ENCODE results near the gene PTRH1. TPM values are rescaled to one million over a fixed set of nuclear protein-coding genes. Genes with fewer than 3 reads are reported as not detected.

Gene PTRH1
- total RNA-seq, 3 donors from 2014 or later, result 19.0 to 26.2 (median 23.3) TPM

DNA sequence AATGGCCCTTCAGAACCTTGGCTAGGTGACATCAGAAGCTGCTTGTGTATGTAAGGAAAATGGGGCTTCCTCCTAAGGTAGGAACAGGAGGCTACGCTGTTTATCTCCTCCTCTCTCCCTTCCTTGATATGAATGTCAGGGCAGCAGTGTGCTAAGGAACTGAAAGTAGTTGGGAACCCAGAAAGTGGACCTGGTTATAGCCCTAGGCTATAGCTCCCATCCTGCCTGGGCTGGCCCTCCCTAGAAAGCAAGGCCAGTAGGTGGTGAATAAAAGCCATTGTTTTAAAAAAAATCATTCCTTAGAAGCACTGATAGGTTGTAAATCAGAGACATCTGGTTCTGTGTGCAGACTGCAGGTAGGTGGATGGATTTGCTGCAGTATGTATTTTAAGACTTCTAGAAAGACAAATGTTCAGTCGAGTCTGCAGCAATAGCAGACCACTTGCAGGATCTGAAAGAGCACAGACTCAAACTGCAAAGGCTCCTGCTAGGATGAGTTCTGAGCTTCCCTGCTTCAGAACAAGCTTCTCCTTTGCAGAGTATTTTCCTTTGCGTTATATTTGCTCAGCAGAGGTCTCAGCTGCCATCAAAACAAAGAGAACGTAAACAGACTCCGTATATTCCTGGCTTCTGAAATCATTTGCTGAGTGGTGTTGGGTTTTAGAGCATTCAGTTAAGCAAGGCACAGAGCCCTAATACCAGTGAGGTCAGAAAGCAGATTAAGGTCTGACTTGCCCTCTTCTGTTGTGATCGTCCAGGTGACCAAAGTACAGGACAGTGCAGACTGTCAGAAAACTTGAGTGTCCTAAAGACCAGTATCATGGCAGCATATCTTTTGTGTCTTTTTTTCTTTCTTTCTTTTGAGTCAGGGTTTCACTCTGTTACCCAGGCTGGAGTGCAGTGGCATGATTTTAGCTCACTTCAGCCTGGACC, 28.7 kb downstream of the PTRH1 start:
- intact Hi-C loops (cut with DNase I; ENCODE audit: low total_unique reads), result loop anchor here (1.0 kb wide), 1 partner anchor 31 kb away; no protein-coding TSS in a partner anchor
- no peaks in the 10 kb centered on the region for H3K27me3 ChIP-seq
- peak overlapping the region in 1 of 2 donors; percentile 4 for H3K27ac ChIP-seq
- no peak for TF ChIP-seq POLR2A (IDR thresholded peaks at IDR 0.05)
- no peak for TF ChIP-seq CTCF (IDR thresholded peaks at IDR 0.05)
- no peak for TF ChIP-seq POLR2AphosphoS5 (IDR thresholded peaks at IDR 0.05)
- no peaks in the 10 kb centered on the region for H3K36me3 ChIP-seq
- no peaks in the 10 kb centered on the region for H3K9me3 ChIP-seq
- no peak overlapping the region for H3K4me3 ChIP-seq
- H3K4me1 ChIP-seq, result peaks cover 0 to 4% of the 10 kb centered on the region in 2 donors
- no peak for DNase-seq (ENCODE audit: low spot score in 2 of 2)

GRCh38 chr9:127684576-127684975, 30.9 kb downstream of the PTRH1 start:
- Histone ChIP-seq H3K27me3 (no peaks in the 10 kb centered on the region), H3K9me3 (no peaks in the 10 kb centered on the region), H3K4me3 (no peak overlapping the region), H3K4me1 (peaks cover 0 to 4% of the 10 kb centered on the region in 2 donors), H3K27ac (no peak overlapping the region), H3K36me3 (no peaks in the 10 kb centered on the region)
- intact Hi-C loops (cut with DNase I; ENCODE audit: low total_unique reads), result no loop called here
- TF ChIP-seq POLR2AphosphoS5 (IDR thresholded peaks at IDR 0.05) (no peak), CTCF (IDR thresholded peaks at IDR 0.05) (no peak), POLR2A (IDR thresholded peaks at IDR 0.05) (no peak)
- no peak for DNase-seq (ENCODE audit: low spot score in 2 of 2)

DNA sequence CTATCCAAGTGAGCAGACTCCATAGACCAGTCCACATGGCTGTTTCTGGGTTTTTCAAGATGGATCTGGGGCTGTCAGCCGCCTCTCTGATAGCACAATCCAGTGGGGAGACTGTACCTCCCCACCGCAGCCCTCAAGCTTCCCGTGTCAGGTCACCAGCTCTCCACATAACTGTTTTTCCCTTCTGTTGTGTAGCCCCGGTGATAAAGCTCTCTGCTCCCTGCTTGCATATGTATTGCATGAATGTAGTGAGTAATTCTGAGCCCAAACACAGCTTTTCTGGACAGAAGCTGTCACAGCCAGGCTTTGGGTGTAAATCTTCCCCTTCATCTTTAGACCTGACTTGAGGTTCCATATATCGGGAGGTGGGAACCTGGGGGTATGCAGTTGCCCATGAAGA, 31.7 kb downstream of the PTRH1 start:
- Histone ChIP-seq H3K9me3 (no peaks in the 10 kb centered on the region), H3K27me3 (no peaks in the 10 kb centered on the region), H3K36me3 (no peaks in the 10 kb centered on the region), H3K4me1 (peaks cover 0 to 4% of the 10 kb centered on the region in 2 donors), H3K4me3 (no peak overlapping the region), H3K27ac (no peak overlapping the region)
- intact Hi-C loops (cut with DNase I; ENCODE audit: low total_unique reads), result no loop called here
- TF ChIP-seq POLR2AphosphoS5 (IDR thresholded peaks at IDR 0.05), result no peak
- no peak for TF ChIP-seq CTCF (IDR thresholded peaks at IDR 0.05)
- no peak for TF ChIP-seq POLR2A (IDR thresholded peaks at IDR 0.05)
- no peak for DNase-seq (ENCODE audit: low spot score in 2 of 2)

DNA sequence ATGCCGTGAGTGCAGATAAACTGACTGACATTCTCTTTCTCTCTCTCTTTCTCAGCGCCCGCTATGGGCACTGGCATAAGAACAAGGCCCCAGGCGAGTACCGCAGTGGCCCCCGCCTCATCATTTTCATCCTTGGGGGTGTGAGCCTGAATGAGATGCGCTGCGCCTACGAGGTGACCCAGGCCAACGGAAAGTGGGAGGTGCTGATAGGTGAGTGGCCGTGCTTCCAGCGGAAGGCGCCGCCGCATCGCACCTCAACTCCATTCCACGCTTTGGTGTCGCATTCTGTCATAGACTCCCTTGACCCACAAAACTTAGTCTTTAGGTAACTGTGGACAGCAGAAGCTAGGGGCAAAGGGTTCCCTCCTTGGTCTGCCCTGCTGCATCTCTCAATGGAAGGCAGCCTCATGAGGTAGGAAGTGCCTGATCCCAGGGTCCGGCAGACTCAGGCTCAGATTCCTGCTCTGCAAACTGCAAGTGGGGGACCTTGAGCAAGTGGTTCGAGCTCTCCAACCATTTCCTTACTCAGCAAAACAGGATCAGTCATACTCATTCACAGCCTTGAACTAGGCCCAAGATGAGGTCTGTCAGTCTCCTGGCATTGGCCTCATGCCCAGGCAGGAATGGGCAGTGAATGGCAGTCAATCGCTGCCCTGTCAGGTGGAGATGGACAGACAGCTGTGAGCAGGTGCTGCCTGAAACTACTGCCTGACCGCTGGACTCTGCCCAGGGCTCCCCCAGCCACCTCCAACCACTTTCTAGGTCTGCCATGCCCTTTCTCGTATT, 32.9 kb downstream of the PTRH1 start:
- Histone ChIP-seq H3K9me3 (no peaks in the 10 kb centered on the region), H3K27me3 (no peaks in the 10 kb centered on the region), H3K4me1 (peaks cover 0 to 4% of the 10 kb centered on the region in 2 donors), H3K36me3 (no peaks in the 10 kb centered on the region), H3K27ac (no peak overlapping the region), H3K4me3 (no peak overlapping the region)
- TF ChIP-seq CTCF (IDR thresholded peaks at IDR 0.05) (no peak), POLR2A (IDR thresholded peaks at IDR 0.05) (no peak), POLR2AphosphoS5 (IDR thresholded peaks at IDR 0.05) (no peak)
- intact Hi-C loops (cut with DNase I; ENCODE audit: low total_unique reads), result no loop called here
- no peak for DNase-seq (ENCODE audit: low spot score in 2 of 2)

DNA sequence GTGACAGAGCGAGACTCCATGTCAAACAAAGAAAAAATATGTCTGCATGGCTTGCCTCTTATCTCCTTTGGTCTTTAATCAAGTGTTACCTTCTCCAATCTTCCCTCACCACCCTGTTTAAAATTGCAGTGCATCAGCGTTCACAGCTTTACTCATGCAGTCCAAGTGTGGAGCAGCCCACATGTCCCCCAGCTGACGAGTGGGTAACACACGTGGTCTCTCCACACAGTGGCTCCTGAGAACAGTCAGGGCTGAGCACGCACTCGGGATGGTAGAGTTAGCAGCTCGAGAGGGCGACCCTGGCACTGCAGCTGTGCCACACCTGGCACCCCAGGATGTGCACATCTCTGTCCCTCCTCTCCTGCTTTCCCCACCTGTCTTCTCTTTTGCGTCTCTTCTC, 34.6 kb downstream of the PTRH1 start:
- no peaks in the 10 kb centered on the region for H3K9me3 ChIP-seq
- intact Hi-C loops (cut with DNase I; ENCODE audit: low total_unique reads), result no loop called here
- H3K4me3 ChIP-seq, result no peak overlapping the region
- no peak for DNase-seq (ENCODE audit: low spot score in 2 of 2)
- H3K27ac ChIP-seq, result no peak overlapping the region
- no peak for TF ChIP-seq POLR2AphosphoS5 (IDR thresholded peaks at IDR 0.05)
- no peak for TF ChIP-seq POLR2A (IDR thresholded peaks at IDR 0.05)
- no peak for TF ChIP-seq CTCF (IDR thresholded peaks at IDR 0.05)
- no peaks in the 10 kb centered on the region for H3K27me3 ChIP-seq
- H3K36me3 ChIP-seq, result no peaks in the 10 kb centered on the region
- no peaks in the 10 kb centered on the region for H3K4me1 ChIP-seq
